Activated CD4-positive, alpha-beta memory T cell treated with anti-CD3 and anti-CD28 coated beads for 36 hours (primary cell): ENCODE data around the gene TAOK1. TPM values are rescaled to one million over a fixed set of nuclear protein-coding genes. Genes with fewer than 3 reads are reported as not detected.

ENCODE experiments used
- CTCF ChIA-PET: fragments of 350-600 bp; sonication (Branson Sonifier 250); formaldehyde crosslinking; loops from one replicate; lab custom pipeline; 2021; ENCODE audit warnings: antibody characterized with exemption, inconsistent platforms; lab: Charles Lee
- POLR2A ChIA-PET: fragments of 350-600 bp; sonication (Branson Sonifier 250); formaldehyde crosslinking; loops from one replicate; lab custom pipeline; 2021; ENCODE audit warnings: antibody characterized with exemption; lab: Charles Lee
- DNase-seq: peaks from one replicate; pipeline ENCODE4 v3.0.0-alpha.2; 2020
- H3K27ac Mint-ChIP-seq: one replicate; pipeline ENCODE4 v1.8.0; 2021; ENCODE audit warnings: mixed read lengths
- H3K27me3 Mint-ChIP-seq: one replicate; pipeline ENCODE4 v1.8.0; 2021; ENCODE audit warnings: mixed read lengths
- H3K36me3 Mint-ChIP-seq: one replicate; pipeline ENCODE4 v1.8.0; 2021; ENCODE audit warnings: mixed read lengths
- H3K4me1 Mint-ChIP-seq: one replicate; pipeline ENCODE4 v1.8.0; 2021; ENCODE audit warnings: low read depth, mixed read lengths
- H3K4me3 Mint-ChIP-seq: one replicate; pipeline ENCODE4 v1.8.0; 2021; ENCODE audit warnings: mild to moderate bottlenecking, mixed read lengths
- H3K9me3 Mint-ChIP-seq: one replicate; pipeline ENCODE4 v1.8.0; 2021; ENCODE audit warnings: mixed read lengths
- intact Hi-C: fragments of 100-400 bp; cut with micrococcal nuclease; formaldehyde crosslinking; loops from one replicate; pipeline ENCODE4 v1.15.1; 2023
- total RNA-seq, 2 experiments: library from RNA; stranded (reverse); gene quantifications; one replicate each; pipeline ENCODE4 v1.2.3, GENCODE V29; 2021

The TAOK1 gene
- total RNA-seq, 2 experiments from 2014 or later = 29.8 to 34.3 TPM

DNA sequence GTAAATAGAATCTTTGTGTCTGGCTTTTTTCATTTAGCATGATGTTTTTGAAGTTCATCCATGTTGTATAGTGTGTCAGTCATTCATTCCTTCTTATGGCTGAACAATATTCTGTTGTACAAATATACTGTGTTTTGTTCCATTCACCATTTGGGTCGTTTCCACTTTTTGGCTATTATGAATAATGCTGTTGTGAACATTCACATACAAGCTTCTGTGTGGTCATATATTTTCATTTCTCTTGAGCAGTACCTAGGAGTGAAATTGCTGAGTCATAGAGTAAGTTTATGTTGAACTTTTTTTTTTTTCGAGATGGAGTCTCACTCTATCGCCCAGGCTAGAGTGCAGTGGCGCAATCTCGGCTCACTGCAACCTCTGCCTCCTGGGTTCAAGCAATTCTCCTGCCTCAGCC lies 32.3 kb upstream of the TAOK1 start:
- POLR2A ChIA-PET = interaction anchor here (0.6 kb wide), 1 partner anchor 242 kb away, joined by 3 read pairs; no protein-coding TSS in a partner anchor
- Mint-ChIP-seq H3K4me1 (peaks cover 5% of the 10 kb centered on the region), H3K27ac (no peak overlapping the region), H3K4me3 (no peak overlapping the region), H3K36me3 (no peaks in the 10 kb centered on the region), H3K9me3 (no peaks in the 10 kb centered on the region), H3K27me3 (no peaks in the 10 kb centered on the region)
- no peak for DNase-seq
- intact Hi-C loops = no loop called here
- CTCF ChIA-PET = interaction anchor here (1.3 kb wide), 1 partner anchor 12 kb away, joined by 6 read pairs; no protein-coding TSS in a partner anchor

DNA sequence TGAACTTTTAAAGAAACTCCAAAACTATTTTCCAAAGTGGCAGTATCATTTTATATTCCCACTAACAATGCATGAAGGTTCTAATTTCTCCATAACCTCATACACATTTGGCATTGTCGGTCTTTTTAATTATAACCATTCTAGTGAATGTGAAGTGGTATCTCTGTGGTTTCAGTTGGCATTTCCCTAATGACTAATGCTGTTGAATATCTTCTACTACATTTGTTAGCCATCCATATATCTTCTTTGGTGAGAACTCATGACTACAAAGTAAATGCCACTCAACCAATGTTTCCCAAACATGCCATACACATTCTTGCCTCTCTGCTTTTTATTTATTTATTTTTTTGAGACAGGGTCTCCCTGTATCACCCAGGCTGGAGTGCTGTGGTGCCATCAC lies 31.7 kb upstream of the TAOK1 start:
- Mint-ChIP-seq H3K27ac (no peak overlapping the region), H3K9me3 (no peaks in the 10 kb centered on the region), H3K4me3 (no peak overlapping the region), H3K4me1 (peaks cover 5% of the 10 kb centered on the region), H3K27me3 (no peaks in the 10 kb centered on the region), H3K36me3 (no peaks in the 10 kb centered on the region)
- DNase-seq = no peak
- POLR2A ChIA-PET = no interaction called here
- intact Hi-C loops = no loop called here
- CTCF ChIA-PET = no interaction called here

- H3K36me3 Mint-ChIP-seq = no peaks in the 10 kb centered on the region
- H3K27me3 Mint-ChIP-seq = no peaks in the 10 kb centered on the region
- intact Hi-C loops = no loop called here
- H3K9me3 Mint-ChIP-seq = no peaks in the 10 kb centered on the region
- ChIA-PET CTCF (no interaction called here), POLR2A (no interaction called here)
- no peak overlapping the region for H3K27ac Mint-ChIP-seq
- DNase-seq = no peak
- no peak overlapping the region for H3K4me3 Mint-ChIP-seq
- peaks cover 5% of the 10 kb centered on the region for H3K4me1 Mint-ChIP-seq
Measured at GRCh38 chr17:29359777-29360176, 30.4 kb upstream of the TAOK1 start.

- ChIA-PET POLR2A (no interaction called here), CTCF (no interaction called here)
- no peaks in the 10 kb centered on the region for H3K9me3 Mint-ChIP-seq
- DNase-seq = no peak
- no peaks in the 10 kb centered on the region for H3K27me3 Mint-ChIP-seq
- intact Hi-C loops = no loop called here
- no peaks in the 10 kb centered on the region for H3K4me1 Mint-ChIP-seq
- H3K4me3 Mint-ChIP-seq = no peak overlapping the region
- H3K36me3 Mint-ChIP-seq = no peaks in the 10 kb centered on the region
- H3K27ac Mint-ChIP-seq = no peak overlapping the region
Measured at GRCh38 chr17:29363716-29364115, 26.4 kb upstream of the TAOK1 start.

- POLR2A ChIA-PET = no interaction called here
- Mint-ChIP-seq H3K4me3 (no peak overlapping the region), H3K36me3 (no peaks in the 10 kb centered on the region), H3K9me3 (no peaks in the 10 kb centered on the region), H3K27me3 (no peaks in the 10 kb centered on the region), H3K4me1 (no peaks in the 10 kb centered on the region), H3K27ac (no peak overlapping the region)
- intact Hi-C loops = no loop called here
- DNase-seq = no peak
- CTCF ChIA-PET = no interaction called here
Measured at GRCh38 chr17:29364691-29365090, 25.5 kb upstream of the TAOK1 start.

DNA sequence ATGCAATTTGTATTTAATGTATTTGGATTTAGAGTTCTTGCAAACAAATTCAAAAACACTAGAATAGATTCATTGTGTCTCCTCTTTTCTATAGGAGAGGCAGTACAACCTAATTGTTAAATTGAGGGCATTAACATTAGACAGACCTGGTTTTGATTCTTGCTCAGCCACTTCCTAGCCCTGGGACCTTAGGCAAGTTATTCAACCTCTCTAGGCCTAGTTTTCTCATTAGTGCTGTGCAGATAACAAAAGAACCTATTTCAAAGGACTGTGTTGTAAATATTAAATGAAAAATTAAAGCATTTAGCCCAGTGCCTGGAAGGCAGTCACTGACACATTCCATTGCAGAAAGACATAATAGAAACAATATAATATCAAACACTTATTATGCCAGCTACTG lies 22.0 kb upstream of the TAOK1 start:
- Mint-ChIP-seq H3K4me3 (no peak overlapping the region), H3K9me3 (no peaks in the 10 kb centered on the region), H3K27ac (no peak overlapping the region), H3K36me3 (no peaks in the 10 kb centered on the region), H3K4me1 (no peaks in the 10 kb centered on the region), H3K27me3 (no peaks in the 10 kb centered on the region)
- CTCF ChIA-PET = interaction anchor here (3.0 to 4.8 kb wide), 3 partner anchors 15 to 199 kb away, joined by 16 to 43 read pairs (median 25); partner anchors contain the start of genes ABHD15 and TP53I13
- POLR2A ChIA-PET = no interaction called here
- DNase-seq = no peak
- intact Hi-C loops = no loop called here

GRCh38 chr17:29368926-29369325 lies 21.2 kb upstream of the TAOK1 start:
- intact Hi-C loops = no loop called here
- Mint-ChIP-seq H3K4me3 (no peak overlapping the region), H3K27ac (no peak overlapping the region), H3K9me3 (no peaks in the 10 kb centered on the region), H3K36me3 (no peaks in the 10 kb centered on the region), H3K27me3 (no peaks in the 10 kb centered on the region), H3K4me1 (no peaks in the 10 kb centered on the region)
- ChIA-PET POLR2A (no interaction called here), CTCF (interaction anchor here (0.7 to 5.1 kb wide), 45 partner anchors 11 to 244 kb away, joined by 3 to 104 read pairs (median 6); partner anchors contain the start of genes ABHD15, ANKRD13B, TAOK1 and TP53I13)
- no peak for DNase-seq

- no peak overlapping the region for H3K27ac Mint-ChIP-seq
- CTCF ChIA-PET = interaction anchor here (0.6 to 5.1 kb wide), 92 partner anchors 8 to 651 kb away, joined by 3 to 104 read pairs (median 4); partner anchors contain the start of genes ABHD15, ANKRD13B, MYO18A and TAOK1
Measured at GRCh38 chr17:29369831-29370735, 20.1 kb upstream of the TAOK1 start.

GRCh38 chr17:29376667-29377270 lies 13.4 kb upstream of the TAOK1 start:
- POLR2A ChIA-PET = no interaction called here
- no peak overlapping the region for H3K27ac Mint-ChIP-seq
- DNase-seq = no peak
- H3K27me3 Mint-ChIP-seq = no peaks in the 10 kb centered on the region
- no peaks in the 10 kb centered on the region for H3K4me1 Mint-ChIP-seq
- H3K4me3 Mint-ChIP-seq = no peak overlapping the region
- H3K36me3 Mint-ChIP-seq = no peaks in the 10 kb centered on the region
- intact Hi-C loops = loop anchor here (10.0 kb wide), 1 partner anchor 188 kb away; the partner anchor contains the start of genes ABHD15 and TP53I13
- no peaks in the 10 kb centered on the region for H3K9me3 Mint-ChIP-seq
- CTCF ChIA-PET = interaction anchor here (1.4 to 1.5 kb wide), 2 partner anchors 9 to 160 kb away, joined by 3 to 4 read pairs; no protein-coding TSS in a partner anchor

More at GRCh38 chr17:29369831-29370735, 20.1 kb upstream of the TAOK1 start:
- Mint-ChIP-seq H3K36me3 (no peaks in the 10 kb centered on the region), H3K4me3 (no peak overlapping the region), H3K9me3 (no peaks in the 10 kb centered on the region), H3K4me1 (no peaks in the 10 kb centered on the region), H3K27me3 (no peaks in the 10 kb centered on the region)
- intact Hi-C loops = loop anchor here (1.0 to 10.0 kb wide), 2 partner anchors 167 to 195 kb away; partner anchors contain the start of genes ABHD15 and TP53I13
- POLR2A ChIA-PET = no interaction called here
- peak; percentile 63 for DNase-seq

- no peak overlapping the region for H3K4me3 Mint-ChIP-seq
- intact Hi-C loops = loop anchor here (10.0 kb wide), 1 partner anchor 186 kb away; the partner anchor contains the start of genes ABHD15 and TP53I13
Measured at GRCh38 chr17:29378500-29378899, 11.7 kb upstream of the TAOK1 start.

GRCh38 chr17:29379084-29379991 lies 10.8 kb upstream of the TAOK1 start:
- H3K9me3 Mint-ChIP-seq = no peaks in the 10 kb centered on the region

More at GRCh38 chr17:29378500-29378899, 11.7 kb upstream of the TAOK1 start:
- Mint-ChIP-seq H3K36me3 (no peaks in the 10 kb centered on the region), H3K4me1 (no peaks in the 10 kb centered on the region), H3K9me3 (no peaks in the 10 kb centered on the region), H3K27me3 (no peaks in the 10 kb centered on the region), H3K27ac (no peak overlapping the region)
- DNase-seq = no peak
- POLR2A ChIA-PET = no interaction called here
- CTCF ChIA-PET = interaction anchor here (0.7 kb wide), 1 partner anchor 9 kb away, joined by 4 read pairs; no protein-coding TSS in a partner anchor

More at GRCh38 chr17:29379084-29379991, 10.8 kb upstream of the TAOK1 start:
- DNase-seq = no peak
- Mint-ChIP-seq H3K4me3 (no peak overlapping the region), H3K4me1 (no peaks in the 10 kb centered on the region), H3K27me3 (no peaks in the 10 kb centered on the region), H3K36me3 (no peaks in the 10 kb centered on the region), H3K27ac (no peak overlapping the region)
- intact Hi-C loops = loop anchor here (10.0 kb wide), 1 partner anchor 185 kb away; the partner anchor contains the start of genes ABHD15 and TP53I13
- ChIA-PET POLR2A (no interaction called here), CTCF (interaction anchor here (1.0 kb wide), 1 partner anchor 10 kb away, joined by 6 read pairs; no protein-coding TSS in a partner anchor)
